T-cell (primary cell): ENCODE results near the gene CPNE5. TPM values are rescaled to one million over a fixed set of nuclear protein-coding genes. Genes with fewer than 3 reads are reported as not detected.

Experiments
- ATAC-seq, 4 experiments: fragments of 200-7000 bp in 3 of 4; fragments of 150-1000 bp in 1 of 4; cut with Tn5 transposase; replicated peaks in 1 of 4; 1 replicate in 3 of 4; 2 replicates in 1 of 4; pipeline ENCODE4 v1.10.0; 2021; ENCODE audit warnings: moderate library complexity in 3 of 4, mild to moderate bottlenecking in 2 of 4, moderate number of reproducible peaks in 1 of 4
- CTCF ChIA-PET, 2 donors: fragments of 300-600 bp; sonication (Branson Sonifier 250); formaldehyde crosslinking; loops; one replicate each; lab custom pipeline; 2022; ENCODE audit warnings: antibody characterized with exemption in 2 of 2; lab: Charles Lee
- POLR2A ChIA-PET, 2 donors: fragments of 300-600 bp; sonication (Branson Sonifier 250); formaldehyde crosslinking; loops; one replicate each; lab custom pipeline; 2022; ENCODE audit warnings: antibody characterized with exemption in 2 of 2; lab: Charles Lee
- DNase-seq, 35 experiments: peaks; one replicate each; pipeline versions ENCODE4 v3.0.0 to v3.0.0-alpha.2; 2013 to 2023
- H3K27ac ChIP-seq: one replicate; pipeline ENCODE4 v1.5.1; 2013; ENCODE audit warnings: low read length
- H3K27me3 ChIP-seq, 2 experiments: replicated peaks in 1 of 2; 1 replicate in 1 of 2; 2 replicates in 1 of 2; pipeline versions ENCODE4 v1.6.1 to v1.7.0; 2013; ENCODE audit warnings: low read length in 1 of 2, mixed read lengths in 1 of 2; ENCODE audit not compliant: control insufficient read depth in 2 of 2, insufficient read depth in 2 of 2; ENCODE audit errors: extremely low read depth in 1 of 2
- H3K36me3 ChIP-seq, 2 donors: 1 replicate in 1 of 2; 2 replicates in 1 of 2; pipeline versions ENCODE4 v1.6.1 to v1.7.0; 2013; ENCODE audit warnings: low read length in 1 of 2; ENCODE audit not compliant: control insufficient read depth in 2 of 2, insufficient read depth in 1 of 2; ENCODE audit errors: extremely low read depth in 1 of 2
- H3K4me1 ChIP-seq, 2 experiments: 1 replicate in 1 of 2; 2 replicates in 1 of 2; pipeline versions ENCODE4 v1.6.1 to v1.7.0; 2013; ENCODE audit warnings: low read length in 2 of 2, mixed read lengths in 1 of 2; ENCODE audit not compliant: insufficient read depth in 2 of 2, control insufficient read depth in 1 of 2; ENCODE audit errors: extremely low read depth in 1 of 2
- H3K4me3 ChIP-seq, 2 donors: 1 replicate in 1 of 2; 2 replicates in 1 of 2; pipeline versions ENCODE4 v1.5.1 to v1.7.0; 2013; ENCODE audit warnings: mild to moderate bottlenecking in 2 of 2, low read length in 1 of 2, moderate library complexity in 1 of 2; ENCODE audit not compliant: control insufficient read depth in 1 of 2; ENCODE audit errors: extremely low read depth in 1 of 2
- H3K9me3 ChIP-seq: 2 replicates; pipeline ENCODE4 v1.7.0; 2013
- H3K27ac Mint-ChIP-seq, 2 donors: one replicate each; pipeline ENCODE4 v1.8.0; 2020 to 2021; ENCODE audit warnings: mild to moderate bottlenecking in 2 of 2, mixed read lengths in 2 of 2
- H3K27me3 Mint-ChIP-seq, 2 donors: one replicate each; pipeline ENCODE4 v1.8.0; 2021 to 2022; ENCODE audit warnings: mixed read lengths in 2 of 2
- H3K36me3 Mint-ChIP-seq: one replicate; pipeline ENCODE4 v1.8.0; 2021; ENCODE audit warnings: mixed read lengths
- H3K4me1 Mint-ChIP-seq, 3 donors: one replicate each; pipeline ENCODE4 v1.8.0; 2020 to 2022; ENCODE audit warnings: mixed read lengths in 3 of 3, mild to moderate bottlenecking in 1 of 3
- H3K4me3 Mint-ChIP-seq, 3 donors: one replicate each; pipeline ENCODE4 v1.8.0; 2020 to 2022; ENCODE audit warnings: mild to moderate bottlenecking in 3 of 3, mixed read lengths in 3 of 3, moderate library complexity in 3 of 3
- H3K9me3 Mint-ChIP-seq, 3 donors: one replicate each; pipeline ENCODE4 v1.8.0; 2020 to 2022; ENCODE audit warnings: mixed read lengths in 3 of 3
- WGBS: methylation state at CpG from one replicate; pipeline ENCODE4 v1.1.5; 2013; ENCODE audit warnings: missing lambda C conversion rate; ENCODE audit not compliant: insufficient coverage; 5-methylcytosine and 5-hydroxymethylcytosine counted together
- total RNA-seq, 35 experiments: library from RNA in 6 of 35; stranded (reverse) in 6 of 35; fragments of 120-200 nt in 1 of 35; gene quantifications; one replicate each; pipeline versions ENCODE4 v1.2.1 to v1.2.4 and lab custom pipeline; 2013 to 2026

The CPNE5 gene
- total RNA-seq, 5 donors from 2014 or later (not counting 1 experiment from before 2014, with no cell fraction given), result 0.73 to 1.8 (median 1.1) TPM

DNA sequence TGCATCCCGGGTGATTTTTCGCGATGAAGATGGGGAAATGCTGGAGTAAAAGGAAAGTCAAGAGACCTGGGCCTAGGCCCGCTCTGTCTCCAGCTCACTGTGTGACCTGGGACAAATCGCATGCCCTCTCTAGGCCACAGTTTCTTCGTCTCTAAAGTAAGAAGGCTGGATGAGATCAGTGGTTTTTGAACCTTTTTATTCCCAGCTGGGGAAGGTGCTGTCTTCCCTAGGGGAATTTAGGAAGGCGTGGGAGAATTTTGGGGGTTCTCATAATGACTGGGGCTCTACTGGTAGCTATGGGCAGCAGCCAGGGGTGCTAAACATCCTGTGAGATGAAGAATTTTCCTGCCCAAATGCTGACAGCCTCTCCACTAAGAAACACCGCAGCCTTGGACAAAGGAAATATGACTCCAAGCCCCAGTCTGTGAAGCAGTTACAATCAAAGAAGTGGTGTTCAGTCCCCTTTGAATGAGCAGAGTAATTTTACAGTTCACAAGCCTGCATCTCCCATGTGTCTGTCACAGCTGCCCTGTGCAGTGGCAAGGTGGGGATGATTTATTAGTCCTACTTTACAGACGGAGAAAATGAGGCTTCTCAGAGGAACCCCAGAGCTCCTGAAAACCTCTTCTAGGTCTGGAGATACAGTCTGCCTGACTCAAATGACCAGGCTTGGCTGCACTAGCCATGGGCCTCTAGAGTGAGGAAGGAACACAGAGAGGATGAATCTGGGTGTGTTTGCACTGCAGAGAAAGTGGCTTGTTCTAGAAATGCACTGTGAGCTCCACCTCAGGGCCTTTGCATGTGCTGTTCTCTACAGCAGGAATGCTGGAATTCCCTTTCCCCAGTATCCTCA is 84.4 kb downstream of the CPNE5 start:
- DNase-seq (no peak), ATAC-seq (no peak)
- CTCF ChIA-PET, result interaction anchor here (0.5 to 2.0 kb wide), 8 partner anchors 9 to 206 kb away, joined by 3 to 11 read pairs (median 4); no protein-coding TSS in a partner anchor
- no peak overlapping the region for H3K4me3 ChIP-seq
- no peaks in the 10 kb centered on the region for H3K36me3 ChIP-seq
- 95% methylated on average over 6 of the region's 9 CpGs for WGBS
- Mint-ChIP-seq H3K36me3 (no peaks in the 10 kb centered on the region), H3K27me3 (no peaks in the 10 kb centered on the region), H3K9me3 (peaks cover 0 to 4% (median 0%) of the 10 kb centered on the region in 3 donors), H3K27ac (peak overlapping the region; percentile 86 to 97), H3K4me3 (peak overlapping the region in 1 of 3 donors; percentile 71), H3K4me1 (peaks cover 32 to 74% (median 54%) of the 10 kb centered on the region in 3 donors)
- peaks cover 7 to 72% of the 10 kb centered on the region in 2 experiments for H3K4me1 ChIP-seq
- POLR2A ChIA-PET, result interaction anchor here (0.6 to 1.0 kb wide), 2 partner anchors 74 to 160 kb away, joined by 3 to 7 read pairs; no protein-coding TSS in a partner anchor
- no peaks in the 10 kb centered on the region for H3K27me3 ChIP-seq
- H3K27ac ChIP-seq, result peak overlapping the region; percentile 91
- H3K9me3 ChIP-seq, result no peaks in the 10 kb centered on the region

DNA sequence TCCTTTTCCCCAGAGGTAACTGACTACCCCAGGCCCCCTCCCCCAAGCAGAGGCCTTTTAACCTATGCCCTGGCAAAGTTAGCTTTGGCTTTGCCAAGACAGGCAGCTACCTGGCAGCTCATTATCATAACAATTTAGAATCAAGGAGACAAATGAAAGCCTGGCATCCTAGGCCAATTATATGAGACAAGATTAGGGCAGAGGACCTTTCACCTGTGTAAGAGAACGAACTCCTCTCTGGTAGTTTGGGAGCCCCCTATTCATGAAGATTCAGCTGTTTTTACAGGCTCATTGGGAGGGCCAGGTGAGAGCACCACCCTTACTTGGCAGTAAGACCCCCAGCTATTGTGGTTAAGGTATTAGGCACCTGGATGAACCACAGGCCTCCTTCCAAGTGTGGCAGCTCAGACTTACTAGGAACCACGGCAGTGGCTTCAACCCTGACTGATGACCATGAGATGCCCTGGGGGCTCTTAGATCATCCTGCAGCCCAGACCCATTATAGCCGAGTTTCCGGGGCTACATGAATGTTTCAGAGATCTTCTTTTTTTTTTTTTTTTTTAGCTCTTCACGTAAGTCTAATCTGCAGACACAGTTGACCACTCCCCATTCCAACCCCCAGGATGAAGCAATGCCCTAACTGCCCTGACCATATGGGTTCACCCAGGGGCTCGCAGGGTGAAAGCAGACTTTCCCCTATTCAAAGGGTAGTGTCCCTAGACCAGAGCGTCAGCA is 85.4 kb downstream of the CPNE5 start:
- H3K27me3 Mint-ChIP-seq, result no peaks in the 10 kb centered on the region
- Histone ChIP-seq H3K36me3 (no peaks in the 10 kb centered on the region), H3K27me3 (no peaks in the 10 kb centered on the region), H3K27ac (no peak overlapping the region), H3K4me3 (no peak overlapping the region), H3K9me3 (no peaks in the 10 kb centered on the region), H3K4me1 (peaks cover 7 to 66% of the 10 kb centered on the region in 2 experiments)
- ATAC-seq, result no peak
- H3K9me3 Mint-ChIP-seq, result peaks cover 0 to 4% (median 0%) of the 10 kb centered on the region in 3 donors
- H3K27ac Mint-ChIP-seq, result peak overlapping the region; percentile 52 to 67
- no peak overlapping the region for H3K4me3 Mint-ChIP-seq
- no peaks in the 10 kb centered on the region for H3K36me3 Mint-ChIP-seq
- H3K4me1 Mint-ChIP-seq, result peaks cover 32 to 67% (median 49%) of the 10 kb centered on the region in 3 donors
- ChIA-PET POLR2A (interaction anchor here in 1 of 2 donors (0.6 kb wide), 1 partner anchor 73 kb away, joined by 7 read pairs; no protein-coding TSS in a partner anchor), CTCF (interaction anchor here (0.5 to 2.0 kb wide), 5 partner anchors 19 to 306 kb away, joined by 3 to 11 read pairs (median 4); no protein-coding TSS in a partner anchor)
- no peak for DNase-seq
- 89% methylated on average over 5 of the region's 7 CpGs for WGBS

DNA sequence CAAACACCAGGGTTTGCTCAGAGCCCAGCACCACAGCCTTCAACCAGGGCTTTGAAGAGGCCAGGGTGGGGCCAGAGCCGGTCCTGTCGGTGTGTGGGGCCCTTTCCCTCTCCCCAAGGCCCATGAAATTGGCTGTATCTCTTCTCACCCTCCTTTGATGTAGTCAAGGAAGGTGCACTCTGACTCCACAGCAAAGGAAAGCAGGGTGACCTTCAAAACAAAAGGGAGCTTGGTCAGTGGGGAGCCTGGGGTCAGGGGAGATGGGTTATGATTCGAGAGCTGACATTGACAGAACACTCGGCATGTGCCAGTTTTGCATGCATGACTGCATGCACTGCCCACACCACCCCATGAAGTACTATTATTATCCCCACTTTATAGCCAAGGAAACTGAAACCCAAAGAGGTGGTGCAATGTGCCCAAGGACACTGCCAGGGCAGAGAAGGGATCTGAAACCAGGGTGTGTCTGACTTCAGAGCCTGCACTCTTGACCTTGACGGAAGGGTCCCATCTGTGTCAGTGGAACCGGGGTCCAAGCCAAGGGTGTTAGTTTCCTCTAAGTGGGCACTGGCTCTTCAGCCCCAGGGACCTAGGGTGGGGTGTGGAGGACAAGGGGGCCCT is 86.2 kb downstream of the CPNE5 start:
- CTCF ChIA-PET, result no interaction called here
- Histone ChIP-seq H3K4me1 (peaks cover 7 to 62% of the 10 kb centered on the region in 2 experiments), H3K36me3 (no peaks in the 10 kb centered on the region), H3K27ac (peak overlapping the region; percentile 25), H3K9me3 (no peaks in the 10 kb centered on the region), H3K4me3 (no peak overlapping the region), H3K27me3 (no peaks in the 10 kb centered on the region)
- H3K27me3 Mint-ChIP-seq, result no peaks in the 10 kb centered on the region
- WGBS, result 58% methylated on average over 2 of the region's 6 CpGs
- ATAC-seq, result no peak
- peaks cover 32 to 61% (median 45%) of the 10 kb centered on the region in 3 donors for H3K4me1 Mint-ChIP-seq
- H3K27ac Mint-ChIP-seq, result peak overlapping the region in 1 of 2 donors; percentile 89
- no peaks in the 10 kb centered on the region for H3K36me3 Mint-ChIP-seq
- peaks cover 0 to 9% (median 0%) of the 10 kb centered on the region in 3 donors for H3K9me3 Mint-ChIP-seq
- no peak for DNase-seq
- POLR2A ChIA-PET, result no interaction called here
- H3K4me3 Mint-ChIP-seq, result no peak overlapping the region

DNA sequence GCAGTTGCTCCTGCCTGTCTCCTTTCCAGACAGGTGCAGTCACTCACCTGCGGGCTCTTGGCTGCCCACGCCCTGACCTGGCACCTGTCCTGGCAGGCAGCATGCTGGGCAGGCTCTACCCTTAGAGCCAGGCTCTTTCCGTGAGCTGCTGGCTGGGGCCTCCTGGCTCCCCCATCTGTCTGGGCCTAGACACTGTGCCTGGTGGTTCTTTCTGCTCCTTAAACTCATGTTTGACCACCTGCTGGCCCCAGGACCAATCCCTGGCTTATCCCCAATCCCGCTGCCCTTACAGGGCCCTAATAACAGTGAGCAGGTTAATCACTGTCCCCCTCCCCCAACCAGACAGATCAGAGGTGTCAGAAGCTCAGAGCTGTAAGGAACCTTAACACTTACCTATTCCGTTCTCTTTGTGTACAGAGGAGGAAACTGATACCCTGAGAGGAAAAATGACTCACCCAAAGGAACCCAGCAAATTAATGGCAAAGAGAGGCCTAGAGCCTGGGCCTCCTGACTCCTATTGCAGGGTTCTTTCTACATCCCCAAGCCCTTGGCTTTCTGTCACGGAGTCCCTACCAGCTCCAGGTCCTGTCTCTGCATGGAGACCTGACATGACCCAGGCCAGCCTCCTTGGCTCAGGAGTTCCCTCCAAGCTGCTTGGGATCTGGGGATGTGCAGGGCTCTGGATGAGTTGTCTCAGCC is 86.9 kb downstream of the CPNE5 start:
- DNase-seq, result no peak
- POLR2A ChIA-PET, result interaction anchor here in 1 of 2 donors (0.5 kb wide), 1 partner anchor 36 kb away, joined by 3 read pairs; no protein-coding TSS in a partner anchor
- no peaks in the 10 kb centered on the region for H3K36me3 Mint-ChIP-seq

DNA sequence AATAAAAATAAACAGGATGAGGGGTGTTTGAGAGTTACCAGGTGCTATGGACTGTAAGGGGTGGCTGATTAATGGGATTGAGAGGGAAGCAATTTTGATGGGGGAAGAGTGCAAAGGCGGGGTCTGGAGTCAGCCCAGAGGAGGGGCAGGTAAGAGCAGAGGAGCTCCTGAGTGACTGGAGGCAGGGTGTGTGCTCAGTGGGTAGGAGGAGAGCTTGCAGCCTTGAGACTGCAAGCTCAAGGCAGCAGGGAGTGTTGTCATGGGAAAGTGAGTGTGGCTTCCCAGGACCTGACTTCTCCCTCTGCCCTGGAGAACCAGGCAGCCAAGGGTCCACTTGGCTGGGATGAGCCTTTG is 87.4 kb downstream of the CPNE5 start:
- peak overlapping the region in 1 of 2 donors; percentile 78 for H3K27ac Mint-ChIP-seq
- H3K4me3 Mint-ChIP-seq, result no peak overlapping the region

More for the DNA sequence above, 86.9 kb downstream of the CPNE5 start:
- H3K27me3 ChIP-seq, result no peaks in the 10 kb centered on the region
- Mint-ChIP-seq H3K27me3 (no peaks in the 10 kb centered on the region), H3K27ac (peak overlapping the region; percentile 80 to 89), H3K4me1 (peaks cover 28 to 57% (median 42%) of the 10 kb centered on the region in 3 donors), H3K4me3 (no peak overlapping the region), H3K9me3 (peaks cover 0 to 9% (median 0%) of the 10 kb centered on the region in 3 donors)
- no peaks in the 10 kb centered on the region for H3K36me3 ChIP-seq
- H3K9me3 ChIP-seq, result no peaks in the 10 kb centered on the region
- H3K4me3 ChIP-seq, result no peak overlapping the region
- peak overlapping the region; percentile 35 for H3K27ac ChIP-seq
- peak in 2 of 4 experiments; percentile 18 for ATAC-seq
- WGBS, result 86% methylated on average over 5 of the region's 6 CpGs
- H3K4me1 ChIP-seq, result peaks cover 7 to 56% of the 10 kb centered on the region in 2 experiments
- CTCF ChIA-PET, result interaction anchor here (0.6 to 1.3 kb wide), 3 partner anchors 69 to 1016 kb away, joined by 3 to 6 read pairs (median 4); partner anchors contain the start of gene ARMC12 (in 1 of the 2)

More for the DNA sequence above, 87.4 kb downstream of the CPNE5 start:
- Mint-ChIP-seq H3K27me3 (no peaks in the 10 kb centered on the region), H3K4me1 (peaks cover 23 to 52% (median 36%) of the 10 kb centered on the region in 3 donors), H3K36me3 (no peaks in the 10 kb centered on the region), H3K9me3 (peaks cover 0 to 9% (median 0%) of the 10 kb centered on the region in 3 donors)
- ATAC-seq (no peak), DNase-seq (no peak)
- WGBS, result 42% methylated on average over 1 of the region's 1 CpG
- CTCF ChIA-PET, result interaction anchor here (0.6 to 1.3 kb wide), 2 partner anchors 137 to 1015 kb away, joined by 4 to 6 read pairs; partner anchors contain the start of gene ARMC12 (in 1 of the 2)
- Histone ChIP-seq H3K27ac (peak overlapping the region; percentile 35), H3K9me3 (no peaks in the 10 kb centered on the region), H3K4me1 (peaks cover 7 to 51% of the 10 kb centered on the region in 2 experiments), H3K27me3 (no peaks in the 10 kb centered on the region), H3K36me3 (no peaks in the 10 kb centered on the region), H3K4me3 (no peak overlapping the region)
- POLR2A ChIA-PET, result no interaction called here
